Mammary epithelial cell (primary cell): Measurements from ENCODE around the gene PARP15.
"Not testable (repeated sequence)": the region's sequence is repeated elsewhere in the genome, so short reads cannot be mapped to it uniquely, and the experiment has no call there.

Experiments
- EZH2 ChIP-seq: IDR thresholded peaks from 2 replicates; pipeline ENCODE4 v1.6.1; 2012; ENCODE audit warnings: low read length, inconsistent platforms, borderline replicate concordance
- TF ChIP-seq, protein P1 (sequence below), 2 donors: IDR thresholded peaks in 1 of 2; conservative IDR thresholded peaks in 1 of 2; 2 replicates each; pipeline ENCODE4 v1.5.1; 2011 to 2012; ENCODE audit warnings: inconsistent platforms in 2 of 2, low read length in 2 of 2, mild to moderate bottlenecking in 2 of 2, control low read depth in 1 of 2, low read depth in 1 of 2; ENCODE audit not compliant: insufficient read depth in 1 of 2; ENCODE audit errors: extremely low read depth in 1 of 2

DNA sequence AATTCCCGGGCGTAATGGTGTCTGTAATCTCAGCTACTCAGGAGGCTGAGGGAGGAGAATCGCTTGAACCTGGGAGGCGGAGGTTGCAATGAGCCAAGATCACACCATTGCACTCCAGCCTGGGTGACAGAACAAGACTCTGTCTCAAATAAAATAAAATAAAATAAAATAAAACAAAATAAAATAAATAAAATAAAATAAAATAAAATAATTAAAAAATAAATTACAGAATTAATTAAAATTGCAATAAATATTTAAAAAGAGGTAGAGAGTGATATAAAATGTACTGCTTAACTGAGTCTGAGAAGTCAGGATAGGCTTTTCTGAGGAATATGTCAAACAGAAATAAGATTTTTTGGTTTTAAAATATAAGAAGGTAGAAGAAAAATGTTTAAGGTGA, 80.9 kb downstream of the PARP15 start:
- TF ChIP-seq, protein P1, sequence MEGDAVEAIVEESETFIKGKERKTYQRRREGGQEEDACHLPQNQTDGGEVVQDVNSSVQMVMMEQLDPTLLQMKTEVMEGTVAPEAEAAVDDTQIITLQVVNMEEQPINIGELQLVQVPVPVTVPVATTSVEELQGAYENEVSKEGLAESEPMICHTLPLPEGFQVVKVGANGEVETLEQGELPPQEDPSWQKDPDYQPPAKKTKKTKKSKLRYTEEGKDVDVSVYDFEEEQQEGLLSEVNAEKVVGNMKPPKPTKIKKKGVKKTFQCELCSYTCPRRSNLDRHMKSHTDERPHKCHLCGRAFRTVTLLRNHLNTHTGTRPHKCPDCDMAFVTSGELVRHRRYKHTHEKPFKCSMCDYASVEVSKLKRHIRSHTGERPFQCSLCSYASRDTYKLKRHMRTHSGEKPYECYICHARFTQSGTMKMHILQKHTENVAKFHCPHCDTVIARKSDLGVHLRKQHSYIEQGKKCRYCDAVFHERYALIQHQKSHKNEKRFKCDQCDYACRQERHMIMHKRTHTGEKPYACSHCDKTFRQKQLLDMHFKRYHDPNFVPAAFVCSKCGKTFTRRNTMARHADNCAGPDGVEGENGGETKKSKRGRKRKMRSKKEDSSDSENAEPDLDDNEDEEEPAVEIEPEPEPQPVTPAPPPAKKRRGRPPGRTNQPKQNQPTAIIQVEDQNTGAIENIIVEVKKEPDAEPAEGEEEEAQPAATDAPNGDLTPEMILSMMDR (conservative IDR thresholded peaks at IDR 0.05 in 1 of 2, IDR thresholded peaks at IDR 0.05 in 1 of 2; ENCODE audit: extremely low read depth in 1 of 2, insufficient read depth in 1 of 2, low read depth in 1 of 2, low read length in 2 of 2): not testable (repeated sequence)
- not testable (repeated sequence) for TF ChIP-seq EZH2
